Hematopoietic multipotent progenitor cell treated with erythropoietin and hydrocortisone succinate and interleukin-3 and kit ligand, for 6 days (in vitro differentiated cells): Measurements from ENCODE around the gene ASPHD1.
"Not testable (repeated sequence)": the region's sequence is repeated elsewhere in the genome, so short reads cannot be mapped to it uniquely, and the experiment has no call there.

ENCODE experiments used
- DNase-seq: peaks from one replicate; pipeline ENCODE4 v3.0.0-alpha.2; 2015

Gene ASPHD1

DNA sequence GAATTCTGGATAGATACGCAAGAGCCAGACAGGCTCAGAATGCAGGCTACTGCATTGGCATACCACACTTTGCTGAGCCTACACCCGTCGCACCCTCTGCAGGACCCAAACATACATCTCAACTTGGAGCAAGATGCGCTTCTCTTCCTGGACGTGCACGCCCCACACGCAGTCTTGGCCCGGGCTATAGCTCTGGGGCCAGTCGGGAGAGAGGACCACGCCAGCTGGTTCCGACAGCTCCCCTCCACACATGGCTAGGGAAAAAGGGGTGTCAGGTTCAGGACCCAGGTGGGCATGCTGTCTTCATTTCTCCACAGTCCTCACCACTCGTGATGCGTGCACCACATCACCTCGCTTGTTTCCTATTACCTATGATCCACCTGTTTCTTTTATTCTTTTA is 22.1 kb upstream of the ASPHD1 start:
- no peak for DNase-seq

DNA sequence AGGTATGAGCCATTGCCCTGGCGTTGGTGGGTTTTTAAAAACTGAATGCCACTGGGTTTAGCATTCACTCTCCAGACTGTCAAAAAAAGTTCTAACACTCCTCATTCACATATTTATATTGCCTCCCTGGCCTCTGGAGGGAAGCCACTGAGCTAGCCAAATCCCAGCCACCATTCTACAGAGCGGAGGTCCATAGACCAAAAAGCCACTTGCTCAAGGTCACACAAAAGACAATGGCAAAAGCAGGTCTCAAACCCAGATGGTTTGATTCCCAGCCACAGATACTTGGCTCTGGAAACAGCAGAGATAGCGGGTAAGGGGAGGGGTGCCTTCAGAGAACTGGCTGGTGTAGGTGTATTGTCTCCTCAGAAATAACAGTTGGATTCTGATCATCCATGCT is 19.2 kb upstream of the ASPHD1 start:
- no peak for DNase-seq

DNA sequence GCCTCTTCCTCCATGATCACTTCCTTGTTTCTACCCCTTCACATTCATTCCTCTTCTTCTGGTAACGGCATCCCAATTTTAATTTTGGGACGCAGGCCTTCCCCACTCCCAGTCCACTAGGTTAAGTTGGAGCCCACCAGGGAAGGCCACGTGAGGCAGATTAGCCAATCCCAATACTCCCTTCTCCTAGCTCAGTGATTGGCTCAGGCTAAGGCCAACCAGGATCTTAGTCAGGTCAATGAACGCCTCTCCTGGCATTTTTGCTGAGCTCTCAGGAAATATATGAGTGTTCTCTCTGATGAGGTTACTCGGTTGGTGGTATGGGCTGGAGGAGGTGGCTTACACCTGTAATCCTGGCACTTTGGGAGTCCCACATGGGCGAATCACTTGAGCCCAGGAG is 16.3 kb upstream of the ASPHD1 start:
- DNase-seq, result no peak

DNA sequence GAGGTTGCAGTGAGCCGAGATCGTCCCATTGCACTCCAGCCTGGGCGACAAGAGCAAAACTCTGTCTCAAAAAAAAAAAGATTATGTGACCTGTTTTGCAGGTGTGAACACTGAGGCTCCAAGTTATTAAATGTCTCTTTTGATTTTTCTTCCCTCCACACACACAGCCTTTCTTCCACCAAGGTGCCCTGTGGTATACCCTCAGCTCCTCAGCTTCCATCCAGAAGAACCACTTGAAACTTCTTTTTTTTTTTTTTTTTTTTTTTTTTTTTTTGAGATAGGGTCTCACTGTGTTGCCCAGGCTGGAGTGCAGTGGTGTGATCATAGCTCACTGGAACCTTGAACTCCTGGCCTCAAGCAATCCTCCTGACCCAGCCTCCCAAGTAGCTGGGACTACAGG is 10.9 kb upstream of the ASPHD1 start:
- DNase-seq, result not testable (repeated sequence)

DNA sequence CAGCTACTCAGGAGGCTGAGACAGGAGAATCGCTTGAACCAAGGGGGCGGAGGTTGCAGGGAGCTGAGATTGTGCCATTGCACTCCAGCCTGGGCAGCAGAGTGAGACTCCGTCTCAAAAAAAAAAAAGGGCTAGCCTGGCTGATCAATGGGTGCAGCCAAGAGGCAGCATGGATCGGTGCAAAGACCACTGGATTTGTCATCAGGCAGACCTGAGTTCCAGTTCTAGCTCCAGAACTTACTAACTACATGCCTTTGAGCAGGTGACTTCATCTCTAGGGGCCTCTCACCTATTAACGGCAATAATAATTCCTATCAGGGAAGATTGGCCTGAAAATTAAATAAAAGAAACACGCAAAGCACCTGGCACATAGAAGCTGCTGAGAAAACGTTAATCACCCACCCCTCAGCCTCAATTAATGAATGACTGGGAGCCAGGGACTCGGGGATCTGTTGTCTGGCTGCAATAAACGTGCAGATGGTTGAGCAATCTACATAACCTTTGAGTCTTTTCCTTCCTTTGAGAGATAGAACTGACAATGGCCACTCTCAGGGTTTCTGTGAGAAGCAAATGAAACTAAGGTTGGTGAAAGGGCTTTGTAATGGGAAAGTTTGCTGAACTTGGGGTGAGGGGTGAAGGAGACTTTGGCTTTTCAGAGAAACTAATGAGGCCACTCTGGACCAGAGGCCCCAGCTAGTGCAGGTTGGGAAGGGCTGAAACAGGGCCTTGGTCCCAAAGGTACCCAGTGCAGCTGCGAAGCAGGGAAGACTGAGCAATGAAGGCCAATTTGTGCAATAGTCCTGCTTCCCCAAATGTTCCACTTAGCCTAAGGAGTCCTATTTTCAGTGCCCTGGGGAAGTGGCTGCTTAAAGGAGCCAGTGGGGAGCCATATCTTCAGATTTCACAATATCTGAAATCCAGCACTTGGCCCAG is 8.5 kb upstream of the ASPHD1 start:
- no peak for DNase-seq

DNA sequence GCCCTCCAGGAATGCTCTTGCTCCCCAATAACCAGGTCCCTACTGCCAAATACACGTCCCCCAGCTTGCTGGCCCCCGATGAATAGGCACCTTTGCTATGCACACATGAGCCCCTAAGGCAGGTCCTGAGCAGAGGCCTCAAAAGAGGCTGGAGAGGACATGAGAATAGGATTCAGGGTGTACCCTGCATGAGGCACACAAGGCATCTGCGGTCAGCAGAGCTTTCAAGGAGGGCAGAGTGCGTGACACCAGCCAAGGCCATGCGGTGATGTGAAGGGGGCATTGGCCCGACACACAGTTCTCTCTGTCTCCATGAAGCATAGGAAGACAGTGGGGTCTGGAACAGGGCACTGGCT is 7.9 kb upstream of the ASPHD1 start:
- no peak for DNase-seq

DNA sequence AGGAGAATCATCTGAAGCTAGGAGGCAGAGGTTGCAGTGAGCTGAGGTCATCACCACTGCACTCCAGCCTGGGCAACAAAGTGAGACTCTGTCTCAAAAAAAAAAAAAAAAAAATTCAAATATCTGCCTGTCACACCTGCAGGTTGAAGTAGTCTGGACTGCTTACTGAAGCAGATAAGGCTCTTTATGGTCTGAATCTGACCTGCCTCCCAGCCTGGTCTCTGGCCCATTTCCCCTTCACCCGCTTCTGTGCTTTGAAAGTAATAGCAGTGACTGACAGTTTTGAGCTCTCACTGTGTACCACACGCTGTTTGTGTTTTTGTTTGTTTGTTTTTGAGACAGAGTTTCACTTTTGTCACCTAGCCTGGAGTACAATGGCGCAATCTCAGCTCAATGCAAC is 6.7 kb upstream of the ASPHD1 start:
- DNase-seq, result peak; percentile 23

DNA sequence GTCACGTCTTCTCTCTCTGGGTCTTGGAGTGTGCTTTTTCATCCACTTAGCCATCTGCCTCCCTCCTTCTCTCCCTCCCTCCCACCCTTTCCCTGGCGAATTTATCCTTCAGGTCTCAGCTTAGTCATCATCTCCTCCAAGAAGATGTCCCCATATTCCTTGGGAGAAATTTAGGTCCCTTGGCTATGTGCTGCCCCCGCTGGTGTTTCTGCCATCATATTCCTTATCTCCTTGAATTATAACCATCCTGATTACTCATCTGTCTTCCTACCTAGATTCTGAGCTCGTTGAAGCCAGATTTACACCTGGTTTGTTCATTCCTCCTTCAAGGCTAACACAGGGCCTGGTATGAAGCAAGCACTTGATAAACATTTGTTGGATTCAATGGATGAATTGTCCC is 5.9 kb upstream of the ASPHD1 start:
- no peak for DNase-seq

DNA sequence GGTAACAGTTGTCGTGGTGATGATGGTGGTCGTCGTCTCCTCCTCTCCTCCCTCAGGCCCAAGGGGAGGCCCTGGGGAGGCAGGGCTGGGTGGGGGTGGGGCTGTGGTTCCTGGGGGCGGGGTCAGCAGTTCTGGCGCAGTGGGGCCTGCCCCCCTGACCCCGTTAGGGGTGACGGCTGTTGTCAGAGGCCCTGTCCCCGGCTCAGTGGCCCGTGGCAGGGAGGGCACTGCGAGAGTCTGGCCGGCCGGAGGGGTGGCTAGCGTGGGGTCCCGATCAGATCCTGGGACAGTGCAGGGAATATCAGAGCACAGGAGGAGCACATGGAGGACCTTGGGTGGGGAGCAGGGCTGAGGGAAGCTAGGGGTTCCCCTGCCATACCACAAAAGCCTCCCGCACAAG is 3.4 kb upstream of the ASPHD1 start:
- no peak for DNase-seq

DNA sequence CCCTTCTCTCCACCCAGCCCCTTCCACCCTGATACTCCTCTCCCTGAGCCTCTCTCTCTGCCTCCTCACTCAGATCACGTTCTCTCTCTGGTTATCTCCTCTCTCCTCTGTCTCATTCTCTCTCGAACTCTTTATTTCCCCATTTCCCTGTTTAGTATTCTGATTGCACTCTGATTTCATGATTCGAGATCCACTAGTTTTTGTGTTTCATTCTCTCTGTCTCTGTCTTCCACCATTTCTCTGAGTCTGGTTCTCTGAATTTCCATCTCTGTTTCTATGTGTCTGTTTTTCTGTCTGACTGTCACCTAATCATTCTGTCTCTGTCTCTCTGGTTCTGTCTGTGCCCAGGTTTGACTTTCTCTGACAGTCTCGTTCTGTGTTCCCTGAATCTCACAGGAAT is 3.0 kb upstream of the ASPHD1 start:
- DNase-seq, result no peak

DNA sequence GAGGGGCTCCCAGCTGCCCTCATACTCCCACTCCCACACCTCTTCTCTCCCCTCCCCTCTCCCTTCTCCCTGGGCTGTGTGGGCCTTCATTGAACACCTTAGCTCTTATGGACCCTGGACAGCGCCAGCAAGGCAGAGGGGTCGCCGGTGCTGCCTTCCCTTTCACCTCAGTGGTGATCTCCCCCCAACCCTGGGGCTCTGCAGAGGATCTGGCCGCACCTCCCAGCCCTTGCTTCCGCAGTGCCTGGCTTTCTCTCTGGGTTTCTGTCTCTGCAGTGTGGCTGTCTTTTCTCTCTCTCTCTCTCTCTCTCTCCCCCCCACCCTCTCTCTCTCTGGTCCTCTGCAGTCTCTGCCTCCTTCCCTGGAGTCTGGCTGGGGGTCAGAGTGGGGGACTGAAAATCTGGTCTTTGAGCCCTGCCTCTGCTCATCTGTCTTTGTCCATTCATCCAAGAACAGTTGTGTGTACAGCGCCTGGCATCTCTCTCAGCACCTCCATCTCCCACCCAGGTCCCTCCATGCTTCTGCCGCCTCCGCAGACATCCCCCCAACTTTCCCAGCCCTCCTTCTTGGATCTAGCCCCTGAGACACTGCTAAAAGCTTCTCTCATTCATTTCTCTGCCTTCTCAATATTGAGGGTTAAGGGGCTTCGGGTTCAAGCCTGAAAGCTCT is 2.0 kb upstream of the ASPHD1 start:
- no peak for DNase-seq

DNA sequence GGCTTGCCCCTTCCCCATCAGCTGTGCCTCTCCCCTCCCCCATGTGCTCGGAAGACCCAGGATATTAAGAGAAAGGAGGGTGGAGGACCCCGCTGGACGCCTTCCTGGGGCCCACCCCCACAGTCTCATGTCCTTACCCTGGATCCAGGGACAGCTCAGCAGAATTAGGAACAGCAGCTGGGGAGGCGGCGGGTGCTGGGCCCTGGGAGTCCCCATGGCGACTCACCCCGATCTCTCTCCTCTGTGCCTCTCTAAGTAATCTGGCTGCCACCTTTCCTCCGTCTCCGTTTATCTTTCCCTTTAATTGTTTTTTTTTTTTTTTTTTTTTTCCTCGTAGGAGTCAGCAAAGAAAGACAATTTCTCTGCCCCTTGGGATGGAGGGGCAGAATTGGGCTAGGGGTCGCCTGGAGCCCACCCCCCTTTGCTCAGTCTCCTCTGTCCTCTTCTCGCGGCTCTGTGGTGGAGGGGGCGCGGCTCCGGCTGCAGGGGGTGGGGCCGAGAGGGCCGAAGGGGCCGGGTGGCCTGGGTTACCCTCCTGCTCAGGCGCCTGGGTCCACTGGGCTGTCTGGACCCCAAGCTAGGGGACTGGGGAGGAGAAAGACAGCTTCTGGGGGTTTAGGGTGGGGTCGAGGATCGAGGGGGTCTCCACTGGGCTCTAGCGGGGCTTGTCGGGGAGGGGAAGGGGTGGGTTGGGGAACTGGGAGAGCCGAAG is 1.3 kb upstream of the ASPHD1 start:
- no peak for DNase-seq

DNA sequence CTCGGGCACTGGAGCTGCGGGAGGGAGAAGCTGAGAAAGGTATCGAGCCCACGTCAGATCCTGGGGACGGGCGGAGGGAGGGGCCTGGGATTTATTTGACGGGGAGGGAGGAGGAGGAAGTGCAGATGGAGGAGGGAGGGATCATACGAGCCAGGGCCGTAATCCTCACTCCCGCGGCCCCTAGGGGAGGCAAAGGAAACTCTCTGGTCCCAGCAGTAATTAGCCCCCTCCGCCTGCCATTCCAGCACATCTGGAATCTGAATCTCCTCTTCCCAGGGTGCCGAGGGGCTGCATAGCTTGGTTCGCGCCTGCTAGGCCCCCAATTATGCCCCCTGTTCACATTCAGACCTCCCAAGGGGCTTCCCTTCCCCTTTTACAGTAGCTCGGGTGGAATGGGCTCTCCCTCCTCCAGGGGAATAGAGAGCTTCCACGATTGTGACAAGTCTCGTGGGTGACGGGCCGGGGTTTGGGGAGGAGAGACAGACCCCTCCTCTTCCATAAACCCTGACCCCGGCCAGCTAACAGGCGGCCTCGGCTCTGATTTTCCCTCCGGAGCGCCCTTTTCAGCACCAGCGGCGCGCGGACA is 679 bp upstream of the ASPHD1 start, which contains the start of gene SEZ6L2:
TSS of gene SEZ6L2 (minus strand) at position 35 of the 586 bp plus-strand sequence. CDS start 531 bp downstream, outside the sequence.
- DNase-seq, result peak; percentile 76

DNA sequence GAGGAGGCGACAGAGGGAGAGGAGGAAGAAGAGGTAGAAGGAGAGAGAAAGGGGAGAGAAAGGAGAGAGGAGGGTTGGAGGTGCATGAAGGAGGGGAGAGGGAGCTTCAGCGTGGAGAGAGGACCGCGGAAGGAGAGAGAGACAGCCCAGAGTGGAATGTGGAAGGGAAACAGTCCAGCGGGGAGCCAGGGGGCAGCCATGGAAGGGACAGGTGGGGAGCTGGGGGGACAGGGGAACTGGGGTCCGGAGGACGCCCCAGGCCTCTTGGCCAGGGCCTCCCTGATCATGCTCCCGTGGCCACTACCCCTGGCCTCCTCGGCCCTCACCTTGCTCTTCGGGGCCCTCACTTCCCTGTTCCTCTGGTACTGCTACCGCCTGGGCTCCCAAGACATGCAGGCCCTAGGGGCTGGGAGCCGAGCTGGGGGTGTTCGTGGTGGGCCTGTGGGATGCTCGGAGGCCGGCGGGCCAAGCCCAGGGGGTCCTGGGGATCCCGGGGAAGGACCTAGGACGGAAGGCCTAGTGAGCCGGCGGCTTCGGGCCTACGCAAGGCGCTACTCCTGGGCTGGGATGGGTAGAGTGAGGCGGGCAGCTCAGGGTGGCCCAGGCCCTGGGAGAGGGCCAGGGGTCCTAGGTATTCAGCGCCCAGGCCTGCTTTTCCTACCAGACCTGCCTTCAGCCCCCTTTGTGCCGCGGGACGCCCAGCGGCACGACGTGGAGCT is 759 bp downstream of the ASPHD1 start:
- DNase-seq, result no peak

DNA sequence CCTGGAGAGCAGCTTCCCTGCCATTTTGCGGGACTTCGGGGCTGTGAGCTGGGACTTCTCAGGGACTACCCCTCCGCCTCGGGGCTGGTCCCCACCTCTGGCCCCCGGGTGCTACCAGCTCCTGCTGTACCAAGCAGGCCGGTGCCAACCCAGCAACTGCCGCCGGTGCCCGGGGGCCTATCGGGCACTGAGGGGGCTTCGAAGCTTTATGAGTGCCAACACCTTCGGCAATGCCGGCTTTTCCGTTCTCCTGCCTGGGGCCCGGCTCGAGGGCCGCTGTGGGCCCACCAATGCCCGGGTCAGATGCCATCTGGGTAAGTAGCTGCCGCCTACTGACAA is 1.3 kb downstream of the ASPHD1 start:
- no peak for DNase-seq

DNA sequence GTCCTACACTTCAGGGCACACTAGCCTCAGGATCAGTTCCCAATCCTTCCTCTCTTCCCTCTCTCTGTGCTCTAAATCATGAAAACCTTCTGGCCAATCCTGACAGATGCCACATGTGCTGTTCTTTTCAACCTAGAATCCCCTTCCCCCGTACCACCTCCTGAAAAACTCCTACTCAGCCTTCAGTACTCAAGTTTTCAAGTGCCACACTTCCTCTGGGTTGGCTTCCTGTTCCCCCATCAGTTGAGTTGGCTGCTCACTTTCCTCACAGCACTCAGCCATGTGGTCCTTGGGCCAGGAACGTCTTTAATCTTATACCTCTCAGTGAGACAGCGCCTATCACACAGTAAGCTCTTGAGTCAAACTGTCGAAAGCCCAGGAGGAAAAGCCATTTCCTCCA is 3.3 kb downstream of the ASPHD1 start:
- DNase-seq, result no peak

DNA sequence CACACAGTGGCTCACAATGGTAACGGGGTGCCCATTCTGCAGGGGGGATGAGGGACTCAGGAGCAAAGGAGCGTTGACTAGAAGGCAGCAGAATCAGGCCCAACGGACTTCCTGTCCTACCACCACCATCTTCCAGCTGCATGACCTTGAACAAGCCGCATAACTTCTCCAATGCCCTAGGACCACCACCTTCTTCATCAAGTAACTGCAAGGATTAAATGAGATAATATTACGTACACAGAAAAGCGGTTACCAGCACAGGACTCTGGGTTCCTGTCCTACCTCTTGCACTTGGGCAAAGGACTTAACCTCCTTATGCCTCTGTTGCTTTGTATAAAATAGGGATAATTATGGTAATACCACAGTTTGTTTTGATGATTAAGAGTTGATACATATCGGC is 4.7 kb downstream of the ASPHD1 start:
- no peak for DNase-seq

DNA sequence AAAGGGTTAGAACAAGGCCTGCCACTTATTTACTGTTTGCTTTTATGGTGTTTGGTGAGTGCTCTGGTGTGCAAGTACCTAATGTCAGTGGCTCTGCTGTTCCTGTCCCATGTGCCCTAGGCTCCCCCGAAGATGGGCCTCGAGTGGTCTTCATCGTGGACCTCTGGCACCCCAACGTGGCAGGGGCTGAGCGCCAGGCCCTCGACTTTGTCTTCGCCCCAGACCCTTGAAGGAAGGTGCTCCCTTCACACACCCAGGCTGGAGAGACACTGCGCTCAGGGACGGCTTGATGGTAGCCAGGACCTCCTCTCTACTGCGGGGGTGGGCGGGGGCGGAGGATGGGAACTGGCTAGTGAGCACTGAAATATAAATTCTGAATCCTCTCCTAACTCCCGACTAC is 5.4 kb downstream of the ASPHD1 start:
- DNase-seq, result no peak

DNA sequence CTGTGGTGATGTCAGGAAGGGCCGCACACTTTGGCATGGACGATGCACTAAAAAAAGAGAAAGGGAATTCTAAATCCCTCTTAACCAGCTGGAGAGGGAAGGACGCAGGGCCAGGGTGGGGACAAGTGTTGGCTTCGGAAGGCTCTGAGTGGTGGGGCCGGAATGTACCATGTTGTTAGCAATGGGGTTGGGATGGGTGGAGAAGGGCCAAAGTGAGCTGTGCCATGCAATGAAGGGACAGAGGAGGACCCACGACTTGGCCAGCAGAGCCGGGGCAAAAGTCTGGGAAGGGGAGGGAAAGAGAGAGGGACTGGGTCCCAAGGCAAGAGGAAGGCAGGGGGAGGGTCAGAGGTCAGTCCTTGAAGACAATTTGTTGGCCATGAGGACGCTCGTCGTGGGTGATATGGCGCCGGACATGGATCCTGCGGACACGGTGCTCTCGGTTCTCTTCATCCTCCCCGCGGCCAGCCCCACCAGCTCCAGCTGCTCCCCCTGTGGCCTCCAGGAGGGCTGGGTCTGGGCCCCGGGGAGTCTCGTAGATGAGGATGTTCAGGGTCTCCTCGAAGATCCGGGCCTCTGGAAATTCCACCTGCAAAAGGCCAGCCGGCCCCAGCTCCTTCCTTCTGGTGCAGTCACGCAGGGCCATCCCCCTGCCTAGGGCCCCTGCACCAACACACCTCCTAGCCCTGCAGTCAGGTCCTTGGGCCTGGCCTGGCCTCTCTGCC is 6.4 kb downstream of the ASPHD1 start:
- DNase-seq, result no peak

DNA sequence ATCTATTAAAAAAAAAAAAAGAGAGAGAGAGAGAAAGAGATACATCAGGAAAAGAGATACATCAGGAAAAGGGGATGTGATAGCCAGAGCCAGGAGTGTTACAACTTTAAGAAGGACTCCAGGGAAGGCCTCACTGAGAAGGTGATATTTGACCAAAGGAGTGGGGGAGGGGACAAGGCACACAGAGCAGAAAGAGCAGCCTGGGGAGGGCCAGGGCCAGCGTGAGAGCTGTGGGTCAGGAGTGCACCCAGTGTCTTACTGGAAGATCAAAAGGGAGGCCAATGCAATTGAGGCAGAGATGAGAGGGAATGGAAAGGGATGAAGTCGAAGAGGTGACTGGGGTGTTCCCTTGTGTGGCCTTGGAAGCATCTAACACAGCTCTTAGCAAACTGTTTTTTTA is 7.7 kb downstream of the ASPHD1 start:
- DNase-seq, result no peak

DNA sequence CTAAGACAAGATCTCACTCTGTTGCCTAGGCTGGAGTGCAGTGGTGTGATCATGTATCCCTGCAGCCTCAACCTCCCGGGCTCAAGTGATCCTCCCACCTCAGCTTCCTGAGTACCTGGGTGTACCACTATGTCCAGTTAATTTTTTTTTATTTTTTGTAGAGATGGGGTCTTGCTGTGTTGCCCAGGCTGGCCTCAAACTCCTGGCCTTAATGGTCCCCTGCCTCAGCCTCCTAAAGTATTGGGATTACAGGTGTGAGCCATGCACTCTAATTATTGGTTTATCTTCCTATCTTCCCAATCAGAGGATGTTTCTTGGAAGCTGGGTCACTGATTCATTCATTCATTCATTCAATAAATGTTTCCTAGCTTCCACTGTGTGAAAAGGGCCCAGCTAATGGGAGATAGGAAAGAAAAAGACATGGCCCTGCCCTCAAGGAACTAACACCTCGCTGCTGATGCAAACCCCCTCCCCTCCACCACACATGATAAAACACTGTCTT is 8.5 kb downstream of the ASPHD1 start:
- DNase-seq, result no peak

DNA sequence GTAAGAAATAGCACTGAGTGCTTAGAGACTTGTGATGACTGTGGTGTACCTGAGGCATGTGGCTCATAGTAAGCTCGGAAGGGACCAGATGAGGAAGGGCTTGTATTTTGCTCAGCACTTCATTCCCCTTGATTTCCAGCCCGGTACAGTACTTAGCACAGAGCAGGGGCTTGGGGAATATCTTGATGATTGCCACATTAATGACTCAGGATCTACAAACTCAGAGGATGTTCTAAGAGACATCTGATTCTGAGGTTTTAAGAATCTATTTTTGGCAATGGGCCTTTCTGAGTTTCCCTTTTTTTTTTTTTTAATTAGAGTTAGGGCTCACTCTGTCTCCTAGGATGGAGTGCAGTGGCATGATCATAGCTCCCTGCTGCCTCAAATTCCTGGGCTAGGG is 9.1 kb downstream of the ASPHD1 start:
- no peak for DNase-seq
